Smooth muscle cell (in vitro differentiated cells): ENCODE data around the gene SAE1. TPM values are rescaled to one million over a fixed set of nuclear protein-coding genes. Genes with fewer than 3 reads are reported as not detected.

ENCODE experiments used
- DNase-seq: peaks from one replicate; lab custom pipeline; 2025; ENCODE audit not compliant: unreplicated experiment; lab: John Stamatoyannopoulos, UW
- H2AFZ ChIP-seq: fragments of 200-600 bp; sonication (generic); 2 replicates; pipeline ENCODE4 v1.6.0; 2016; ENCODE audit warnings: antibody characterized with exemption, low read depth, mild to moderate bottlenecking
- H3F3A ChIP-seq: fragments of 200-600 bp; sonication (generic); 2 replicates; pipeline ENCODE4 v1.6.0; 2017; ENCODE audit warnings: antibody characterized with exemption, low read depth
- H3K27ac ChIP-seq: fragments of 200-600 bp; sonication (generic); 2 replicates; pipeline ENCODE4 v1.5.1; 2016; ENCODE audit warnings: low read depth, mild to moderate bottlenecking
- H3K27me3 ChIP-seq: fragments of 200-600 bp; sonication (generic); 2 replicates; pipeline ENCODE4 v1.6.1; 2016; ENCODE audit warnings: low read depth, mild to moderate bottlenecking
- H3K36me3 ChIP-seq: fragments of 200-600 bp; sonication (generic); 2 replicates; pipeline ENCODE4 v1.5.1; 2016; ENCODE audit warnings: low read depth
- H3K4me1 ChIP-seq: fragments of 200-600 bp; sonication (generic); 2 replicates; pipeline ENCODE4 v1.5.1; 2016; ENCODE audit warnings: low read depth
- H3K4me2 ChIP-seq: fragments of 200-600 bp; sonication (generic); 2 replicates; pipeline ENCODE4 v1.6.0; 2016; ENCODE audit warnings: mild to moderate bottlenecking
- H3K4me3 ChIP-seq: fragments of 200-600 bp; sonication (generic); 2 replicates; pipeline ENCODE4 v1.5.1; 2016; ENCODE audit warnings: mild to moderate bottlenecking
- H3K79me2 ChIP-seq: fragments of 200-600 bp; sonication (generic); 2 replicates; pipeline ENCODE4 v1.6.0; 2016; ENCODE audit warnings: low read depth, mild to moderate bottlenecking
- H3K9ac ChIP-seq: fragments of 200-600 bp; sonication (generic); 2 replicates; pipeline ENCODE4 v1.6.0; 2016; ENCODE audit warnings: low read depth
- H3K9me3 ChIP-seq: fragments of 200-600 bp; sonication (generic); replicated peaks from 2 replicates; pipeline ENCODE4 v1.5.1; 2016; ENCODE audit warnings: low read depth
- H4K20me1 ChIP-seq: fragments of 200-600 bp; sonication (generic); 2 replicates; pipeline ENCODE4 v1.6.0; 2016; ENCODE audit warnings: low read depth
- WGBS: methylation state at CpG from one replicate; pipeline ENCODE4 v1.1.7; 2016; ENCODE audit warnings: low lambda C conversion rate; 5-methylcytosine and 5-hydroxymethylcytosine counted together
- polyA plus RNA-seq: library from polyadenylated mRNA; unstranded; fragments of >200 nt; fragmentation: Nextera tagmentation; extraction: Ambion mirVana; gene quantifications from 2 replicates; pipeline ENCODE4 v1.2.1, GENCODE V29; 2016
- total RNA-seq: library from RNA; depleted of rRNA; stranded (reverse); fragments of >200 nt; gene quantifications from 2 replicates; pipeline ENCODE4 v1.2.3, GENCODE V29; 2014
- TF ChIP-seq, protein P1 (sequence below): fragments of 200-600 bp; sonication (generic); IDR thresholded peaks from 2 replicates; pipeline ENCODE4 v1.5.1; 2017; ENCODE audit warnings: borderline replicate concordance, mild to moderate bottlenecking, antibody characterized with exemption; ENCODE audit not compliant: insufficient read depth, poor library complexity, severe bottlenecking

The SAE1 gene
- total RNA-seq (65.9 and 67.4 TPM in 2 replicates), polyA plus RNA-seq (70.8 and 89.4 TPM in 2 replicates)

DNA sequence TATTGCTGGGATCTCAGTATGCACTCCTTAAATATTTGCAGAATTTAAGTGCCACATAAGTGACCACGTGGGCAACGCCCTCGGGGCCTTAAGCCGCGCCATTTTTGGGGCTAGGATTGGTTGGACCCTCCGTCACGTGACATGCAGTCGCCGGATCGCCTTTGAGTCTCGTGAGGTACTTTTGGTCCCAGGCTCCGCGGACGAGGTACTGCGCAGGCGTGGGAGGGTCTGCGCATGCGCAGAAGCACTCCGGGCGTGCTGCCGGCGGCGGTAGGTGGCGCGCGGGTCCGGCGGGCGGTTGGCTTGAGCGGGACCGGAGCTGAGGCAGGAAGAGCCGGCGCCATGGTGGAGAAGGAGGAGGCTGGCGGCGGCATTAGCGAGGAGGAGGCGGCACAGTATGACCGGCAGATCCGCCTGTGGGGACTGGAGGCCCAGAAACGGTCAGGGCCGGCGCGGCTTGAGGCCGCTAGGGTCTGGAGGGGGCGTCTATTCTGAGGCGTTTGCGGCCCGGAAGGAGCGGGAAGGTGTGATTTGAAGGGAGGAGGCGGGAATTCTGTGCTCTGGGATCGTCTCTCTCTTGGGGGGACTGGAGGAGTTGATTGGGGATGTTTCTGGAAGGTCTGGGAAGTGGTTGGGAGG, at the start of gene SAE1:
SAE1 (plus strand) TSS at position 247 of the 639 bp plus-strand sequence; CDS start at position 343, 96 bp downstream.
- H3K9me3 ChIP-seq: no peaks in the 10 kb centered on the region
- H3F3A ChIP-seq: no peaks in the 10 kb centered on the region
- H3K4me1 ChIP-seq: peaks cover 5% of the 10 kb centered on the region
- H3K9ac ChIP-seq: peak within 1 kb of the TSS; percentile 85
- H3K36me3 ChIP-seq: no peaks in the 10 kb centered on the region
- peaks cover 38% of the 10 kb centered on the region for H4K20me1 ChIP-seq
- TF ChIP-seq, protein P1, sequence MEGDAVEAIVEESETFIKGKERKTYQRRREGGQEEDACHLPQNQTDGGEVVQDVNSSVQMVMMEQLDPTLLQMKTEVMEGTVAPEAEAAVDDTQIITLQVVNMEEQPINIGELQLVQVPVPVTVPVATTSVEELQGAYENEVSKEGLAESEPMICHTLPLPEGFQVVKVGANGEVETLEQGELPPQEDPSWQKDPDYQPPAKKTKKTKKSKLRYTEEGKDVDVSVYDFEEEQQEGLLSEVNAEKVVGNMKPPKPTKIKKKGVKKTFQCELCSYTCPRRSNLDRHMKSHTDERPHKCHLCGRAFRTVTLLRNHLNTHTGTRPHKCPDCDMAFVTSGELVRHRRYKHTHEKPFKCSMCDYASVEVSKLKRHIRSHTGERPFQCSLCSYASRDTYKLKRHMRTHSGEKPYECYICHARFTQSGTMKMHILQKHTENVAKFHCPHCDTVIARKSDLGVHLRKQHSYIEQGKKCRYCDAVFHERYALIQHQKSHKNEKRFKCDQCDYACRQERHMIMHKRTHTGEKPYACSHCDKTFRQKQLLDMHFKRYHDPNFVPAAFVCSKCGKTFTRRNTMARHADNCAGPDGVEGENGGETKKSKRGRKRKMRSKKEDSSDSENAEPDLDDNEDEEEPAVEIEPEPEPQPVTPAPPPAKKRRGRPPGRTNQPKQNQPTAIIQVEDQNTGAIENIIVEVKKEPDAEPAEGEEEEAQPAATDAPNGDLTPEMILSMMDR: peak; percentile 17
- H3K4me3 ChIP-seq: peak within 1 kb of the TSS; percentile 87
- H3K79me2 ChIP-seq: peaks cover 48% of the 10 kb centered on the region
- H3K27ac ChIP-seq: peak within 1 kb of the TSS; percentile 69
- 2% methylated on average over 49 of the region's 51 CpGs for WGBS
- DNase-seq: peak; percentile 90
- H2AFZ ChIP-seq: peak within 1 kb of the TSS; percentile 97
- H3K27me3 ChIP-seq: no peaks in the 10 kb centered on the region
- peak within 1 kb of the TSS; percentile 98 for H3K4me2 ChIP-seq

DNA sequence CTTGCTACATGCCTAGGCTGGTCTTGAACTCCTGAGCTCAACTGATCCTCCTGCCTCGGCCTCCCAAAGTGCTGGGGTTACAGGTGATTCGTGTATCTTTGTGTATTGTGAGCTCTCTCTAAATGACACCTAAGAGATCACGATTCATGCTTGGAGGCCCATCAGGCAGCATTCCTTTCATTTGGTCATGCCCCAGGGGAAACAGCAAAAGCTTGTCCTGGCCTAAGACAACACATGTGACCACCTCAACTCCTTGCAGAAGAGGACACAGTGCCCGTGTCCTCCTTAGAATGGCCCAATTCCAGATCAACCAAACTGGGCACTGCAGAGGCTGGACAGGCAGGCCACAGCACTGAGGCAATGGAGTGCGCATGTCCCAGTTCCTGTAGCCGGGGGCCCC, 49.5 kb upstream of the SAE1 start:
- Histone ChIP-seq H2AFZ (no peak overlapping the region), H3K4me1 (no peaks in the 10 kb centered on the region), H4K20me1 (peaks cover 16% of the 10 kb centered on the region), H3K36me3 (peaks cover 3% of the 10 kb centered on the region), H3K27ac (peak overlapping the region; percentile 24), H3K9me3 (no peaks in the 10 kb centered on the region), H3K79me2 (no peaks in the 10 kb centered on the region), H3K4me3 (no peak overlapping the region), H3K27me3 (no peaks in the 10 kb centered on the region), H3F3A (no peaks in the 10 kb centered on the region), H3K4me2 (no peak overlapping the region), H3K9ac (no peak overlapping the region)
- WGBS: 86% methylated on average over 6 of the region's 6 CpGs
- TF ChIP-seq, protein P1: no peak
- no peak for DNase-seq

DNA sequence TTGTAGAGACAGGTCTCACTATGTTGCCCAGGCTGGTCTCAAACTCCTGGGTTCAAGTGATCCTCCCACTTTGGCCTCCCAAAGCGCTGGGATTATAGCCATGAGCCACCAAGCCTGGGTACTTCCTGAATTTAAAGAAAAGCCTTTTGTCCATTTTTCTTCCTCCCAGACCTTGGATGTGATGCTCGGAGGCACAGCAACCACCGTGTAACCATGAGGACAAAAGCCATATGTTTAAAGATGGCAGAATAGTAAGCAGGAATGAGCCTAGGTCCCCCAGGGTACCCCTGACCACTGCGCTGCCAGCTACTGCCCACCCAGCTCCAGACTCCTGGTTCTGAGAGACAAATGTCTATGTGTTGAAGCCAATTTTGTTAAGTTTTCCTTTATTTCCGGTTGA, 48.1 kb upstream of the SAE1 start:
- Histone ChIP-seq H3K9me3 (no peaks in the 10 kb centered on the region), H3K79me2 (no peaks in the 10 kb centered on the region), H3K36me3 (peaks cover 6% of the 10 kb centered on the region), H3K9ac (no peak overlapping the region), H3K27ac (no peak overlapping the region), H3K4me1 (no peaks in the 10 kb centered on the region), H4K20me1 (peaks cover 7% of the 10 kb centered on the region), H3K27me3 (no peaks in the 10 kb centered on the region), H2AFZ (no peak overlapping the region), H3K4me2 (no peak overlapping the region), H3K4me3 (no peak overlapping the region), H3F3A (no peaks in the 10 kb centered on the region)
- DNase-seq: no peak
- TF ChIP-seq, protein P1: no peak
- 99% methylated on average over 5 of the region's 5 CpGs for WGBS
